T-helper 1 cell treated with Interleukin-12 subunit alpha and Interleukin-12 subunit beta and Interleukin-4 antibody, amounts not matched to agents 30 ng/mL and 1 ng/mL, for 36 hours (primary cell): Measurements from ENCODE around the gene COL9A3. TPM values are rescaled to one million over a fixed set of nuclear protein-coding genes. Genes with fewer than 3 reads are reported as not detected.

Source experiments
- intact Hi-C: fragments of 100-400 bp; cut with micrococcal nuclease; formaldehyde crosslinking; loops from one replicate; pipeline ENCODE4 v1.15.1; 2024
- total RNA-seq: library from RNA; stranded (reverse); gene quantifications from 2 replicates; pipeline ENCODE4 v1.2.3, GENCODE V29; 2022

The COL9A3 gene
- total RNA-seq, 1 donor from 2014 or later, result 0.15 TPM

- intact Hi-C loops, result loop anchor here (1.0 to 10.0 kb wide), 3 partner anchors 390 to 732 kb away; partner anchors contain the start of genes CABLES2, LSM14B and TAF4
These were observed 20.0 kb upstream of the COL9A3 start for GRCh38 chr20:62796699-62797491.

- intact Hi-C loops, result loop anchor here (5.0 to 10.0 kb wide), 2 partner anchors 676 to 733 kb away; partner anchors contain the start of genes LSM14B and TAF4
These were observed 18.9 kb upstream of the COL9A3 start for GRCh38 chr20:62797671-62798532.

DNA sequence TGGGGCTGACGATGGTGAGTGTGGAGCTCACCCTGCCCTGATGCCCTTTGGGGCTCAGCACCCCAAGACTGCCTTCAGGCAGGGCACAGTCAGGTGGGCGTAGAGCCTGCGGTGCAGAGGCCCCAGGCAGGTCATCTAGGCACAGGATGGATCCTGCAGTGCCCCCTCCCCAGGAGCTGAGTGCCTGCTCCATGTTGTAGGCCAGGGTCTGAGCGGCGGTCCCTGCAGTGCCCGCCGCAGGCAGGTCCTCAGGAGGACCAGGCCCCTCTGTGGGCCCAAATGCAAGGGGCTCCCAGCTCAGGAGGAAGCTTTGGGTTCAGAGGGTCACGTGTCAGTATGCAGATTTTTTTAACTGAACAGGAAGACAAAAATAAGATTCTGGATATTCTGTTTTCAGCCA lies 17.8 kb upstream of the COL9A3 start:
- intact Hi-C loops, result loop anchor here (5.0 to 10.0 kb wide), 2 partner anchors 677 to 734 kb away; partner anchors contain the start of genes LSM14B and TAF4

DNA sequence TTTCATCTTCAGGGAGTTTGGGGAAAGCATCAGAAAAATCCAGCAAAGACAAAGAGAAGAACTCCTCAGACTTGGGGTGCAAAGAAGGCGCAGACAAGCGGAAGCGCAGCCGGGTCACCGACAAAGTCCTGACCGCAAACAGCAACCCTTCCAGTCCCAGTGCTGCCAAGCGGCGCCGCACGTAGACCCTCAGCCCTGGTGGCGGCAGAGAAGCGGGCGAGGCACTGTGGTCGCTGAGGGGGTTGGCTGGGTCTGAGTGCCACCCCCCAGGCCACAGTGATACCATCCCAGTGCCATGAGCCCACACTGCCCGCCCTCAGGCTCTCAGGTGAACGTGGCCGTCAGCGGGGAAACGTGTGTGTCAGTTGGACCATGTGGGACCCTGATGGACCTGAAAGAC lies 17.4 kb upstream of the COL9A3 start:
- intact Hi-C loops, result loop anchor here (5.0 to 10.0 kb wide), 2 partner anchors 677 to 735 kb away; partner anchors contain the start of genes LSM14B and TAF4

- intact Hi-C loops, result loop anchor here (5.0 to 10.0 kb wide), 3 partner anchors 127 to 735 kb away; partner anchors contain the start of genes DIDO1, LSM14B and TAF4
These were observed 17.0 kb upstream of the COL9A3 start for GRCh38 chr20:62799873-62800272.

- intact Hi-C loops, result loop anchor here (5.0 kb wide), 1 partner anchor 127 kb away; the partner anchor contains the start of gene DIDO1
These were observed 16.3 kb upstream of the COL9A3 start for GRCh38 chr20:62800314-62801259.

GRCh38 chr20:62801284-62802010 lies 15.4 kb upstream of the COL9A3 start:
- intact Hi-C loops, result loop anchor here (5.0 kb wide), 1 partner anchor 126 kb away; the partner anchor contains the start of gene DIDO1

DNA sequence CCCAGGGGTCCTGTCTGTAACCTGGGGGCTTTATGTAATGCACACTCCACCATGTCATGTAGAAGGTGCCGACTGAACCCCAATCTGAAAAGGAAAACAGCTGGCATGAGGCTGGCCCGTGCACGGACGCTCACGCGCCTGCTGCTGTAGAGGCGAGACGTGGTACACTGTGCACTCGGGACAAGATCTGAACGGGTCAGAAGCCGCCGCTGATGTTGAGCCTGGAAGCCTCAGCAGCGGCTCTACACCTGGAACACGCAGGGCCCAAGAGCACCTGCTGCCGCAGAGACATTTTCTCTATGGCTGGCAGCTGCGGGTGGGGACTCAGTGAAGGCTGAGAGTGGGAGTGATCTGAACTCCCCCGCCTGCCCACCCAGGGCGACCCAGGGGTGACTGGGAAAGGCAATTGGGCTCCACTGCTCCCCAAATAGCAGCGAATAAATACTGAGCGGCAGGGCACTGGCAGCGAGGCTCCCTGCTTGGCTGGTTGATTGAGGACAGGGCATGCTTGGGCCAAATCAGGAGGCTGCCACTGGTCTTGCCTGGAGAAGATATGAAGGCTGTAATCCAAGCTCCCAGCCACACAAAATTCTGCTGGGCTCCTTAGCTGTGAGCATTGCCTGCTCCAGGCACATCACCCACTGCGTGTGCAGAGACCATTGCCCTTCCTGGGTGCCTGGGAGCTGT lies 14.7 kb upstream of the COL9A3 start:
- intact Hi-C loops, result loop anchor here (5.0 kb wide), 1 partner anchor 125 kb away; the partner anchor contains the start of gene DIDO1

- intact Hi-C loops, result loop anchor here (1.0 to 5.0 kb wide), 3 partner anchors 10 to 566 kb away; partner anchors contain the start of genes DIDO1 and OSBPL2
These were observed 12.7 kb upstream of the COL9A3 start for GRCh38 chr20:62804021-62804626.

- intact Hi-C loops, result loop anchor here (1.0 to 5.0 kb wide), 4 partner anchors 10 to 566 kb away; partner anchors contain the start of genes ADRM1, DIDO1 and OSBPL2
These were observed 12.2 kb upstream of the COL9A3 start, which contains the start of gene OGFR for GRCh38 chr20:62804627-62805154. Gene OGFR, plus strand, starts transcription at chr20:62804835. Its CDS starts 25 bp downstream, at chr20:62804860.

- intact Hi-C loops, result loop anchor here (5.0 kb wide), 1 partner anchor 503 kb away; the partner anchor contains the start of gene ADRM1
These were observed 11.6 kb upstream of the COL9A3 start for GRCh38 chr20:62805155-62805710.

- intact Hi-C loops, result loop anchor here (5.0 kb wide), 1 partner anchor 504 kb away; the partner anchor contains the start of gene ADRM1
These were observed 11.0 kb upstream of the COL9A3 start for GRCh38 chr20:62805711-62806382.

DNA sequence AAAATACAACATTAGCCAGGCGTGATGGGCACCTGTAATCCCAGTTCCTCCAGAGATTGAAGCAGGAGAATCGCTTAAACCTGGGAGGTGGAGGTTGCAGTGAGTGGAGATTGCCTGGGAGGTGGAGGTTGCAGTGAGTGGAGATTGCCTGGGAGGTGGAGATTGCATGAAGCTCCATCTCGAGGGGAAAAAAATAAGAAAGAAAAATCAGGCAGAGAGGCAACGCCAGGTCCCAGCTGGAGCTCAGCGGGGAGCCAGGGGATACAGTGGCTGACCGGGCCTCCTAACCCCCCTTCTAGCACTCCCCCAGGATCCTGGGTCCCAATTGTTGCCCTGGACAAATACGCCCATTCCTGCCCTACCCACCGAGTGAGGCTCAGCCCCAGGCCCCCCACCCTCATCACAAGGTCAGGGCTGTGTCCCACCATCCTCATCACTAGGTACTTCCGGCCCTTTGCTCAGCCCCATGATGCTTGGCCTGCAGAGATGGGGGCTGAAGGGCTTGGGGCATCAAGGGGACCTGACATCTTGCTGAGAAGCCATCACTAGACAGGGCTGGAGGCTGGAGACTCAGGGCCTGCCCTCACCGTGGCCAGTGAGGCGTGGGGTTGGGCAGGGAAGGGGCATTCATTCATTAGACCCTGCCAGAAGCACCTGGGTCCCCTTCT lies 10.3 kb upstream of the COL9A3 start:
- intact Hi-C loops, result loop anchor here (5.0 kb wide), 1 partner anchor 504 kb away; the partner anchor contains the start of gene ADRM1

- intact Hi-C loops, result loop anchor here (1.0 to 5.0 kb wide), 4 partner anchors 67 to 505 kb away; partner anchors contain the start of gene ADRM1
These were observed 9.2 kb upstream of the COL9A3 start for GRCh38 chr20:62807444-62808210.

DNA sequence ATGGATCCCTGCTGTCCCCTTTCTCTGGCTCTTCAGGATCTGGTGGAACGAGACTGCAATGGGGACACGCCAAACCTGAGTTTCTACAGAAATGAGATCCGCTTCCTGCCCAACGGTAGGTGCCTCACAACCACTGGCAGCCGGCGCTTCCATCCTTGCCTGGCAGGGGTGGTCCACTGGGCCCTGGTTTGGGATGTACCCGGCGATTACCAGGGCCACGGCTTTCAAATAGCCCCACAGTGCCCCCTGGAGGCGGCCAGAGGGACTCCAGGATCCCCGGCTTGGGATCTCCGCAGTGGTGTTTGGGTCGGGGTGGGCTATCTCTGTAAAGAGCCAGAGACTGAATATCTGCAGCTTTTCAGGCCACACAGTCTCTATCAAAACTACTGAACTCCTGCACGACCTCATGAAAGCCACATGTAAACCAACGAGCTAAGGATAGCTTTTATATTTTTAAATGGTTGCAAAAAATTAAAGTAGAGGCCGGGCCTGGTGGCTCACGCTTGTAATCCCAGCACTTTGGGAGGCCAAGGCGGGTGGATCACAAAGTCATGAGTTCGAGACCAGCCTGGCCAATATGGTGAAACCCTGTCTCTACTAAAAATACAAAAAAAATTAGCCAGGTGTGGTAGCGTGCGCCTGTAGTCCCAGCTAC lies 8.5 kb upstream of the COL9A3 start:
- intact Hi-C loops, result loop anchor here (1.0 to 5.0 kb wide), 4 partner anchors 68 to 506 kb away; partner anchors contain the start of gene ADRM1
